ENCODE measurements around the gene UBE2K. TPM values are rescaled to one million over a fixed set of nuclear protein-coding genes. Genes with fewer than 3 reads are reported as not detected.

Gene UBE2K
- total and polyA plus RNA-seq, 10 of the 15 experiments (the other 5 are each of a cell fraction or from before 2014, with no cell fraction given): 17.0 to 141 (median 75.5) TPM

DNA sequence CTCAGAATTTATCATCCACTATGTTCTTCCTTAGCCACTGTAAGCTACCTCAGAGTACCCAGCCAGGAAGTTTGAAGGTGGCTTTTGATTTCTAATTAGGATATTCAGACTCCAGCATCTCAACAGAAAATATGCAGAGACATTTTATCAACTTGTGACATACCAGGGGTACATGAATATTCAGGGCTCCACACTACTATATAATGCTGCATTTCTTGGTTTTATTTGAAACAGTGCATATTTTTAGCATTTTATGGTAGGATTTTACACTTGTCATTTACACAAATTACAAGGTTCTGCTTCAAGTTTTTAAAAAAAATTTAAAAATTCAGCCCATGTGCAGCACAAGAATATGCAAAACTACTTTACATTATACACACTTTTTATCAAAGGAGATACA is 124.7 kb downstream of the UBE2K start (continued):
- TF ChIP-seq, protein P1, sequence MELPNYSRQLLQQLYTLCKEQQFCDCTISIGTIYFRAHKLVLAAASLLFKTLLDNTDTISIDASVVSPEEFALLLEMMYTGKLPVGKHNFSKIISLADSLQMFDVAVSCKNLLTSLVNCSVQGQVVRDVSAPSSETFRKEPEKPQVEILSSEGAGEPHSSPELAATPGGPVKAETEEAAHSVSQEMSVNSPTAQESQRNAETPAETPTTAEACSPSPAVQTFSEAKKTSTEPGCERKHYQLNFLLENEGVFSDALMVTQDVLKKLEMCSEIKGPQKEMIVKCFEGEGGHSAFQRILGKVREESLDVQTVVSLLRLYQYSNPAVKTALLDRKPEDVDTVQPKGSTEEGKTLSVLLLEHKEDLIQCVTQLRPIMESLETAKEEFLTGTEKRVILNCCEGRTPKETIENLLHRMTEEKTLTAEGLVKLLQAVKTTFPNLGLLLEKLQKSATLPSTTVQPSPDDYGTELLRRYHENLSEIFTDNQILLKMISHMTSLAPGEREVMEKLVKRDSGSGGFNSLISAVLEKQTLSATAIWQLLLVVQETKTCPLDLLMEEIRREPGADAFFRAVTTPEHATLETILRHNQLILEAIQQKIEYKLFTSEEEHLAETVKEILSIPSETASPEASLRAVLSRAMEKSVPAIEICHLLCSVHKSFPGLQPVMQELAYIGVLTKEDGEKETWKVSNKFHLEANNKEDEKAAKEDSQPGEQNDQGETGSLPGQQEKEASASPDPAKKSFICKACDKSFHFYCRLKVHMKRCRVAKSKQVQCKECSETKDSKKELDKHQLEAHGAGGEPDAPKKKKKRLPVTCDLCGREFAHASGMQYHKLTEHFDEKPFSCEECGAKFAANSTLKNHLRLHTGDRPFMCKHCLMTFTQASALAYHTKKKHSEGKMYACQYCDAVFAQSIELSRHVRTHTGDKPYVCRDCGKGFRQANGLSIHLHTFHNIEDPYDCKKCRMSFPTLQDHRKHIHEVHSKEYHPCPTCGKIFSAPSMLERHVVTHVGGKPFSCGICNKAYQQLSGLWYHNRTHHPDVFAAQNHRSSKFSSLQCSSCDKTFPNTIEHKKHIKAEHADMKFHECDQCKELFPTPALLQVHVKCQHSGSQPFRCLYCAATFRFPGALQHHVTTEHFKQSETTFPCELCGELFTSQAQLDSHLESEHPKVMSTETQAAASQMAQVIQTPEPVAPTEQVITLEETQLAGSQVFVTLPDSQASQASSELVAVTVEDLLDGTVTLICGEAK (IDR thresholded peaks at IDR 0.05; ENCODE audit: borderline replicate concordance): no peak
- TF ChIP-seq, protein P2, sequence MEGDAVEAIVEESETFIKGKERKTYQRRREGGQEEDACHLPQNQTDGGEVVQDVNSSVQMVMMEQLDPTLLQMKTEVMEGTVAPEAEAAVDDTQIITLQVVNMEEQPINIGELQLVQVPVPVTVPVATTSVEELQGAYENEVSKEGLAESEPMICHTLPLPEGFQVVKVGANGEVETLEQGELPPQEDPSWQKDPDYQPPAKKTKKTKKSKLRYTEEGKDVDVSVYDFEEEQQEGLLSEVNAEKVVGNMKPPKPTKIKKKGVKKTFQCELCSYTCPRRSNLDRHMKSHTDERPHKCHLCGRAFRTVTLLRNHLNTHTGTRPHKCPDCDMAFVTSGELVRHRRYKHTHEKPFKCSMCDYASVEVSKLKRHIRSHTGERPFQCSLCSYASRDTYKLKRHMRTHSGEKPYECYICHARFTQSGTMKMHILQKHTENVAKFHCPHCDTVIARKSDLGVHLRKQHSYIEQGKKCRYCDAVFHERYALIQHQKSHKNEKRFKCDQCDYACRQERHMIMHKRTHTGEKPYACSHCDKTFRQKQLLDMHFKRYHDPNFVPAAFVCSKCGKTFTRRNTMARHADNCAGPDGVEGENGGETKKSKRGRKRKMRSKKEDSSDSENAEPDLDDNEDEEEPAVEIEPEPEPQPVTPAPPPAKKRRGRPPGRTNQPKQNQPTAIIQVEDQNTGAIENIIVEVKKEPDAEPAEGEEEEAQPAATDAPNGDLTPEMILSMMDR (IDR thresholded peaks at IDR 0.05 in 2 of 3, conservative IDR thresholded peaks at IDR 0.05 in 1 of 3; ENCODE audit: control insufficient read depth in 2 of 3, extremely low read depth in 1 of 3, insufficient read depth in 1 of 3, low read depth in 3 of 3, low read length in 3 of 3): no peak
- TF ChIP-seq, protein P3, sequence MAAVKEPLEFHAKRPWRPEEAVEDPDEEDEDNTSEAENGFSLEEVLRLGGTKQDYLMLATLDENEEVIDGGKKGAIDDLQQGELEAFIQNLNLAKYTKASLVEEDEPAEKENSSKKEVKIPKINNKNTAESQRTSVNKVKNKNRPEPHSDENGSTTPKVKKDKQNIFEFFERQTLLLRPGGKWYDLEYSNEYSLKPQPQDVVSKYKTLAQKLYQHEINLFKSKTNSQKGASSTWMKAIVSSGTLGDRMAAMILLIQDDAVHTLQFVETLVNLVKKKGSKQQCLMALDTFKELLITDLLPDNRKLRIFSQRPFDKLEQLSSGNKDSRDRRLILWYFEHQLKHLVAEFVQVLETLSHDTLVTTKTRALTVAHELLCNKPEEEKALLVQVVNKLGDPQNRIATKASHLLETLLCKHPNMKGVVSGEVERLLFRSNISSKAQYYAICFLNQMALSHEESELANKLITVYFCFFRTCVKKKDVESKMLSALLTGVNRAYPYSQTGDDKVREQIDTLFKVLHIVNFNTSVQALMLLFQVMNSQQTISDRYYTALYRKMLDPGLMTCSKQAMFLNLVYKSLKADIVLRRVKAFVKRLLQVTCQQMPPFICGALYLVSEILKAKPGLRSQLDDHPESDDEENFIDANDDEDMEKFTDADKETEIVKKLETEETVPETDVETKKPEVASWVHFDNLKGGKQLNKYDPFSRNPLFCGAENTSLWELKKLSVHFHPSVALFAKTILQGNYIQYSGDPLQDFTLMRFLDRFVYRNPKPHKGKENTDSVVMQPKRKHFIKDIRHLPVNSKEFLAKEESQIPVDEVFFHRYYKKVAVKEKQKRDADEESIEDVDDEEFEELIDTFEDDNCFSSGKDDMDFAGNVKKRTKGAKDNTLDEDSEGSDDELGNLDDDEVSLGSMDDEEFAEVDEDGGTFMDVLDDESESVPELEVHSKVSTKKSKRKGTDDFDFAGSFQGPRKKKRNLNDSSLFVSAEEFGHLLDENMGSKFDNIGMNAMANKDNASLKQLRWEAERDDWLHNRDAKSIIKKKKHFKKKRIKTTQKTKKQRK (IDR thresholded peaks at IDR 0.05; ENCODE audit: low read depth, low read length): no peak
- TF ChIP-seq SMARCA5 (IDR thresholded peaks at IDR 0.05) (no peak), POLR2AphosphoS2 (IDR thresholded peaks at IDR 0.05; ENCODE audit: low read depth, low read length) (no peak), HDAC2 (IDR thresholded peaks at IDR 0.05) (no peak)
